HG03342 (cell line): Measurements from ENCODE around the gene PCTP.

Source experiments
- ATAC-seq: cut with Tn5 transposase; IDR thresholded peaks from one replicate; pipeline ENCODE4 v1.9.1; 2021; ENCODE audit warnings: mild to moderate bottlenecking, moderate library complexity; ENCODE audit not compliant: unreplicated experiment

PCTP gene

DNA sequence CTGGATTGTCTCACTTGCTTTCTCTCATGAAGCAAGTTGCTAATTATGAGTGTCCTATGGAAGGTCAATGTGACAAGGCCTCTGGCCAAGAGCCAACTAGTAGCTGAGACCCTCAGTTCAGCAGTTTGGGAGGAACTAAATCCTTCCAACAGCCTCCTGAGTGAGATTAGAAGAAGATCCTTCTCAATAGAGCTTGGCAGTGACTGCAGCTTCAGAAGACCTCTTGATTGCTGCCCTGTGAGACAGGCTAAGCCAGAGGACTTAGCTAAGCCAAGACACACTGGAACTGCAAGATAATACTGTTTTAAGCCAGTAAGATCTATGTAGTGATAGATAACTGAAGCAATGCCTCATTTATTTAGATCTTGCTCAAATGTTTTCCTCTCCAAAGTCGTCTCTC is 34.3 kb downstream of the PCTP start:
- ATAC-seq = no peak

DNA sequence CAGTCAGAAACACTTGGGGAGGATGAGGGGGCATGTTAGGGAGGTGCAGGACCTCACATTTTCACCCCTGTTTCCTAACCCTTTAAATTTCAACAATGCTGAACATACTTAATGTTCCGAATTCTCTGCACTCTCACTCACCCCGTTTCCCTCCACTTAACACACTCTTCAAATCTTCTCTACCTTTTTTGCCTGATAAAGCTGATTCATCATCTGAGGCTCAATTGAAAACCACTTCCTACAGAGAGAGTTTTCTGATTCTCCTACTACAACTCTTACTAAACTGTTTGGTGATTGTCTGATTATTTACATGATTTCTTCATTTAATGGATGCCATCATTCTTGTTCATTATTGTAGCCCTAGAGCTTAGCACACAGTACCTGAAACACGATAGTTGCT is 42.4 kb downstream of the PCTP start:
- ATAC-seq = no peak

DNA sequence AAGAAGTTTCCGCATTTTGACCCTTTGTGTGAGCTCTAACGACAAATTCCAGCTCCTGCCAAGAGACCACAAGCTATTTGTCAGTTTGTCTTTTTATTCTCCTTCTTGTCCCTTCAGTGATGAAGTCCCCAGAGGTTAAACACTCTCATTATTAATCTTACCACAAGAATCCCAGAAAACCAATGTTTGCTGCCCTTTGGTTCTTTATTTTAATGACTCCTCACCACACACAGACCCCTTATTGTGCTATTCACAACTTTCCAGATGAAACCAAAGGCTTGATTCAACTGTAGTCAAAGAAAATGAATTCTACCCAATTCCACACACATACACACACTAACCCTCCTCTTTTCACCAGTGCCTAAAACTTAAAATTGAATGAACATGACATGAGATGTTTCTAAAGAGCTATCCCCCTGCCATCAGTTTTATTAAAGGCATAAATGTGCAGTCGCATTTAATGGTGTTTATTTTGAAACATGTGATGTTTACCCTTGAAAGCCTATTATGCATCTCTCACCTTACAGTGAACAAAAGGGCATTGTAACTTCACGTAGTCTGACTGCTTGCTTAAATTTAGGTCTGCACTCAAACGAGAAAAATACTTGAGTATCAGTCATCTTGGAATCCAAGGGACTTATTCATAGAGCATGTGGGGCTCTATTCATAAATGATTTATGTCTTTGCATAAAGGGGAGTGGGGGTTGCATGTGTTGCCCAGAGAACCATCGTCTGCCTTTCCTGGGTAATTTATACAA is 44.1 kb downstream of the PCTP start:
- no peak for ATAC-seq

DNA sequence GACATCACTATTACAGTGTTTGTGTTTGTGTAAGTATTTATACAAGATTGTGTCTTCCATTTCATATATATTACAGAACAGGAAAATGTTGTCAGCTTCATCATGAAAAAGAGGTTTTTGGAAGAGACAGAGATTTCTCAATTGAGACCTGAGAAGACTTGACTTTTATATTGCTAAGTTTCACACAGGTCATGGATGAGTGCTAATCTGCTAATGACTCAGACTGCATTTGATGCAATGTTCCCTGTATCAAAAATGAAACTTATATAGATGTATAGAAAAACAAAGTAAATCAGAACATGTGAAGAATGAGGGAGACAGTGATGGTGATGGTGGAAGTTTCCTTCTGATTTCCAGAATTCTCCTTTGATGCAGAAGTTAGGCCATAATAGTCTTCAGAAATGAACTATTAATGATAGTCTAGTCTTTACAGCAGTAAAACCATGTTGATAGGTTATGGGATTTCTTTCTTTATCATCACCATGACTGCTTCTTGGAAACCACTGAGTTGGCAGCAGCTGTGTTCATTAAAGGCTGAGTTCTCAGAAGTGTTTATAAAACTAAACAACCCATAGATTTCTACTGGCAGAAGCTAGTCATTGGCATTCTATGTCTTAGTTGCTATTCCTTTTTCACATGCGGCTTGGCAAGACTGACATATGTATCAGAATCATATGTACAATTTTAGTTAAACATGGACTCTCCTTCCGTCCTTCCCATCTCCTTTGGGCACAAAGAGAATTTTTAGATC is 56.1 kb downstream of the PCTP start:
- ATAC-seq = no peak

DNA sequence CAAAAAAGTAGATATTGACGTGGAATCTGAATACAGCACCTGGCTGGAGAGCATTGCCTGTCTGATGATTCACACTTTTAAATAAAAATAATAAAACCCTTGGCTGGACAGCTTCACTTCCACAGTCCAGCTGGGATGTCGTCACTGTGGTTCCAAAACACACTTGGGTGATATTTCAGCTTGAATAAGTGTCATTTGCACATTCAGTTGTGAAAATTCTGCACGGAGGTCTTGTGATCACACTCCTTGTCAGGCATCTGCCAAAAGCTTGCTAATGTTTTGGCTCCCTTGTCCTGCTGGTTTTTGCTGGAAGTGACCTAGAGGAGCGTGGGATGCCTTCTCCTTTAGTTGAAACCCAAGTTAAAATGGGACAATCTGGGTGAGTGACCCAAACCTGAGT is 60.7 kb downstream of the PCTP start:
- no peak for ATAC-seq

DNA sequence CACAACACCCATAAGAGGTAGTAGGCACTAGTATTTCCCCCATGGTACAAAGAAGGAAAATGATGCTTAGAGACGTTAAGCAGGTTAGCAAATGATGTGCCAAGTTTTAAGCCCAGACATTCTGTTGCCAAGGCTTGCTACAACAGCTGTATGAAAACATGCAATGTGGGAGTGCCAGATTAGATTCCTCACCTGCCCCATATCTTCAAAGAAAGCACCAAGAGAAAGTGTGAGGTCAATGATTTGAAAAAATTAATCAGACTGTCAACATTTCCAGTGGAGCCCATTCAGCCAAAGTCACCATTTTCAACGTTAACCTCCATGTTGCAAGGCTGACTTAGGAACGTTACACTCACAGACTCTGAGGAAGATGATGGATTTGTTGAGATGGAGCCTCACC is 61.5 kb downstream of the PCTP start:
- no peak for ATAC-seq

DNA sequence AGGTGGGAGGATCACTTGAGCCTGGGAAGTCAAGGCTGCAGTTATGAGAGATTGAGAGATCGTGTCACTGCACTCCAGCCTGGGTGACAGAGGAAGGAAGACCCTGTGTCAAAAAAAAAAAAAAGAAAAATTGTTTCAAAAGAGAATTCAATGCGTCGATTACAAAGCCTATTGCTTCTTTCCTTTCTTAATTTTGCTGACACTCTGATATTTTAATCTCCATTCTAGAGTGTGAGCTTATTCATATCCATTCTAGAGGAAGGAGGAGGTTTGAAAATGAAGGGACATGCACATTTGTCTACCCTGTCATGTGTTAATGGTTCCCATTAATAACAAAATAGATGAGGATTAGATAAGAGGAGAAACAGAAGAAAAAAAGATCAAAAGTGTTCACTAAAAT is 63.1 kb downstream of the PCTP start:
- no peak for ATAC-seq

DNA sequence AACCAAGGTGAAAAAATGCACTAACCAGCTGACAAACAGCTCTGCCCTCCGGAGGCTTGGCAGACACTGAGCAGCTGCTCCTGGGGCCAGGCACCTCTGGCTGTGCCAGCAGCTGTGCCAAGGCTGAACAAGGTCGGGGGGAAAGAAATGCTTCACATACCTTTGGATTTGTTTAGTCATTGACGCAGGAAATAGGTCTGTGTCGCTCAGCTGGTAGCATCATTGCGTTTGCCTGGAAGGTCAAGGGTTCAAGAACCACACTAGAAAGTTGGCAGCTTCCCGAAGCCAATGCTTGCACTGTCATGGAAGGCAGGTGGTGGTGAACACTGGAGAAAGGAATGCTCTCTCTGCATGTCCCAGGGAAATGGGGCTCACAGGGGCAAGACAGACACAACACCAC is 63.5 kb downstream of the PCTP start:
- ATAC-seq = no peak

DNA sequence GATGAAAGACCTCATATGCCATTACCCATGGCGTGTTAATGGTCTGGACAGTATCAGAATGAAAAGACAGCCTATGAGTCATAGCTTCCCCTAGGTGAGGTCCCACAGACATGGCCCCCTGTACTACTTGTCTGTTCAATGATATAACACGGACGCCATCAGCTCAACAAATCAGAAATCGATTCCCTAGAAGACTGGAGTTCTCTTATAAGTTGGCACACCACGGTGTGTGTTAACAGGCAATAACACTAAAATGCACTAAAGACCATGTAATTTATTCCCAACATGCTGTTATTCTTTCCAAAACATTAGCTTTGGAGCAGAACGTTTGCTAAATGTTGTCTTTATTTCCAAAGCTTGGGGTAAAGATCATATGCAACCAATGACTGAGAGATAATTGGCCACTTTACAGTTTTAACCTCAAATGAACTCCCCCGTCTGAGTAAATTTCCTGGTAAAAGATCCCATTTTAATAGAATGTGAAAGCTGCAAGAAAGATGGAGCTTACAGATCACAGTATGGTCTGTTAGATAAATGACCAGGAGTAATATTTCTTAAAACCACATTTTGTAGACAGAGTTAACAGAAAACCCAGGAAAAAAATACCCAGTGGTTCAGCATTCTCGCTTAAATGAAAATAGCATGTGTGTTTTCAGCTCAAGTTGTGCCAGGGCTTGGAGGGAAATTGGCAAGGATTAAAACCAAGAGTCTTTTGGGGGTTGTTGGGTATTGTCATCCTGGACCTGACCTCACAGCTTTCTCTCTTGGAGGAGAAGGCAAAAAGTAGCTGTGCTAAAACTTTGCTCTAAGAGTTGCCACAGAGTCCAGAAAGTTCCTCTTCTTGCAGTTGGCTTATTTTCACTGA is 65.9 kb downstream of the PCTP start:
- no peak for ATAC-seq

DNA sequence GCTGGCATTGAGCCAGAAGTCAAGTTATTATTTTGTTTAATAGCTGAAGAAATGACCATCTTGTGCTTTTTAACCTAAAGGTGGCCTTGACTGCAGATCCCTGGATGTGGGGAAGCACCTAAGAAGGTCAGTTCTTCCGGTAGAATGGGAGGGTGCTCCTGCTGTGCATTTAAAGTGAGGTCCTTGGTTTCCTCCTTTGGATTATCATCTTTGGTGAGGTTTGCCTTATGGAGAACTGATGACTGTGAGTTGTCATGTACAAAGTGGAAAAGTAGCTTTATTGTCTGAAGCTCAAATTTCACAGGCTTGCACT is 66.5 kb downstream of the PCTP start:
- ATAC-seq = no peak

DNA sequence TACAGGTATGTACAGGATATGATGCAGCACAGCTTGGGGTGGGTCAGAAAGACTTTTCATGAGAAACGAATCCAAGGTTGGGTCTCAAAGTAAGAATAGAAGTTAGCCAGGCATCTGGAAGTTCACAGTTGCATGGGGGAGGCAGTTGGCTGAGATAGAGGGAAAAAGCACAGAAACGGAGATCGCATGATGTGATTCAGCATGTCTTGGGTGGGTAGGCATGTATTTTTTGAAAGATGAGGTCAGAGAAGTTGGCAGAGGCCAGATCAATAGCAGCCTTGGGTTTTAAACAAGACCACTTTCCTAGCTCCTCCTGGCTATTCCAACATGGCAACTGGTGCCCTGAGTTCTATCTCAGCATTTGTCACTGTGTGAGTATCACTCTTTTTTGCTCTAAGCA is 67.2 kb downstream of the PCTP start:
- ATAC-seq = no peak

DNA sequence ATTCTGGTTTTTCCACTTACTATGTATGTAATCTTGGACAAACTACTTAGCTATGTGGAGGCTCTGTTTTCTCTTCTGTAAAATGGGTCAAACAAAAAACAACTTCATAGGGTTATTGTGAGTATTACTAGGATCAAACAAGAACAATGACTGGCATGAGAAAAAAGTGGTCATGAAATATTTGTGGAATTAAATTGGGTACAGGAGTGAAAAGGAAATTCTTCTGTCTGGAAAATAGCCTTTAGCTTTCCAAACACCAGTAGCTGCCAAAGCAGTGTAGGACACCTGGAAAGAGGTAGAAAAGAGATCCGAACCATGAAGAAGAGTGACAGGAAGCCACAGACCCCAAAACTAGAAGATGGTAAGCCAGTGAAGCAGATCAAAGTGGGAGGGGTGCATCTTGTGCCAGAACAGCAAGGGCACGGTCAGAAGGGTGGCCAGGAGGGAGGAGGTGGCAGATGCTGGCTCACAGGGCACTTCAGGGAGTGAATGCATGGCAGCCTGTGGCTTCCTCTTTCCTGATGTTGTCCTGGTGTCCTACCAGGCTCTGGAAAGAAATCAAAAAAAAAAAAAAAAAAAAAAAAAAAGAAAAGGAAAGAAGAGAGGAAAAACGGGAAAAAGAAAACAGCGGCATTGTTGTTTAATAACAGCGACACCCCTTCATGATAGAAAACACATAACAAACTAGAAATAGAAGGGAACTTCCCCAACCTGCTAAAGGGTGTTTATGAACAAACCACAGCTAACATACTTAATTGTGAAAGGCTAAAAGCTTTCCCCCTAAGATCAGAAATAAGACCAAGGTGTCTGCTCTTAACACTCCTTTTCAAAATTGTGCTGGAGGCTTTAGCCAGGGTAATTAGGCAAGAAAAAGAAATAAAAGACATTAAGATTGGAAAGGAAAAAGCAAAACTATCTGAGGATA is 67.9 kb downstream of the PCTP start:
- no peak for ATAC-seq

DNA sequence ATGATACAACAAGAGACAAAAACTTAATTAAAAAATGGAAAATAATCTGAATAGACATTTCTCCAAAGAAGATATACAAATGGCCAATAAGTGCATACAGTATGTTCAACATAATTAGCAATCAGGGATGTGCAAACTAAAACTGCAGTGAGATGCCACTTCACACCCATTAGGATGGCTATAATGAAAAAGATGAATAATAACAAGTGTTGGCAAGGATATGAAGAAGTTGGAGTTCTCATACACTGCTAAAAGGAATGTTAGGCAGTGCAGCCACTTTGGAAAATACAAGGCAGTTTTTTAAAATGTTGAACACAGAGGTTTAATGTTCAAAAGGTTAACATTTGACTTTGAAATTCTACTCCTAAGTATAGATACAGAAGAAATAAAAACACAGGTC is 69.8 kb downstream of the PCTP start:
- no peak for ATAC-seq

DNA sequence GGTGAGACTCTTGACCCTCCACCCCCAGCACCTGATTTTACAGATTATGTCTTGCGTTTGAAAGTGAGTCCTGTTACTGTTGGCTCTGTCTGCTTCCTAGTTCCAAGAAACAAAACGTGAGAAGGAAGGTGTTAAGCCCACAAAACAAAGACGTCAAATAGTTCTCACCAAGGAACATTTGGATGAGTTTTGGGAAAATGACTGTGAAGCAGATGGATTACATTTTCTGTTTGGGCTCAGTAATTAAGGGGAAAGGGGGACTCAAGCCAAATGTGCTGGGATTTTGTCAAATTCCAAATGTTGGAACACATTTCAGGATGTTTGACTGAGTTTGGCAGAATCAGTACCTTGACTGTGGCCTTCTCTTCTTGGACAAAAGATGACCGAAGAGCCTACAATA is 71.2 kb downstream of the PCTP start:
- no peak for ATAC-seq

DNA sequence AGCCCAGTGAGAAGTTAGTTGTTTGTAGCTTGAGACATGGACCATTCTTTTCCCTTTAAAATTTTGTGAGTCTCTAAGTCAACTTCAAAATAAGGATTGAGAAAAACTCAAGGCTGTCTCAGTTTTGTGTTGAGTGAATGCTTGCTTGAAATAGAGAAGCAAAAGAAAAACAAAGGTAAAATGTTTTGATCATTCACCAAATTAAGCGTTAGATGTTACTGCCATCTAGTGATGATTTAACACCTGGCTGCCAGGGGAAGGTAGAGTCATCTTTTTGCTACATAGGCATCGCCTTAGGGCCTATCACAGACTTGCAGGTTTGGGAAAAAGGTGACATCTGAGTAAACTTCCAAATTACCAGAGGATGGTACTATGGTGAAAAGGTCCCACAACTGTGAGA is 74.4 kb downstream of the PCTP start:
- no peak for ATAC-seq
